SK-N-SH (cell line): ENCODE results near the gene ADRB2. TPM values are rescaled to one million over a fixed set of nuclear protein-coding genes. Genes with fewer than 3 reads are reported as not detected.

Experiments
- CTCF ChIA-PET: fragments of 300-600, 350-600 bp; formaldehyde crosslinking; extraction: SDS; loops from one replicate; lab custom pipeline; 2021; lab: Yijun Ruan, JAX
- POLR2A ChIA-PET: fragments of 350-600 bp; sonication (Branson Sonifier 250); formaldehyde crosslinking; extraction: SDS; loops from one replicate; lab custom pipeline; 2020; ENCODE audit warnings: antibody characterized with exemption, inconsistent platforms; lab: Yijun Ruan, JAX
- DNase-seq: peaks from one replicate; pipeline ENCODE4 v3.0.0; 2012
- H2AFZ ChIP-seq: fragments of 200-600 bp; sonication (generic); 2 replicates; pipeline ENCODE4 v1.8.1; 2016; ENCODE audit warnings: antibody characterized with exemption, mild to moderate bottlenecking, low read depth
- H3F3A ChIP-seq: fragments of 200-600 bp; sonication (generic); replicated peaks from 2 replicates; pipeline ENCODE3; 2016; ENCODE audit warnings: antibody characterized with exemption, mild to moderate bottlenecking; ENCODE audit not compliant: insufficient read depth
- H3K27ac ChIP-seq, 2 experiments: fragments of 200-500 bp in 1 of 2; fragments of 200-600 bp in 1 of 2; sonication (Bioruptor generic) in 1 of 2; sonication (generic), shearing (Covaris generic) in 1 of 2; 2 replicates each; pipeline versions ENCODE4 v1.5.1 to v1.6.1; 2014 to 2016; ENCODE audit warnings: low read depth in 2 of 2, inconsistent platforms in 1 of 2, low read length in 1 of 2, mild to moderate bottlenecking in 1 of 2, mixed read lengths in 1 of 2
- H3K27me3 ChIP-seq: fragments of 200-600 bp; sonication (generic), shearing (Covaris generic); 2 replicates; pipeline ENCODE4 v1.6.1; 2016; ENCODE audit warnings: mixed run types; ENCODE audit not compliant: insufficient read depth
- H3K36me3 ChIP-seq, 2 experiments: fragments of 200-500 bp in 1 of 2; fragments of 200-600 bp in 1 of 2; sonication (Bioruptor generic) in 1 of 2; sonication (generic) in 1 of 2; replicated peaks in 1 of 2; 2 replicates each; pipeline versions ENCODE3 to v1.5.1; 2014 to 2016; ENCODE audit warnings: low read length in 1 of 2, mild to moderate bottlenecking in 1 of 2; ENCODE audit not compliant: insufficient read depth in 2 of 2, control insufficient read depth in 1 of 2
- H3K4me1 ChIP-seq, 2 experiments: fragments of 200-500 bp in 1 of 2; fragments of 200-600 bp in 1 of 2; sonication (Bioruptor generic) in 1 of 2; sonication (generic), shearing (Covaris generic) in 1 of 2; 2 replicates each; pipeline versions ENCODE4 v1.5.1 to v1.6.1; 2014 to 2016; ENCODE audit warnings: low read depth in 1 of 2, low read length in 1 of 2, mixed run types in 1 of 2; ENCODE audit not compliant: insufficient read depth in 2 of 2, control insufficient read depth in 1 of 2
- H3K4me2 ChIP-seq: fragments of 200-600 bp; sonication (generic), shearing (Covaris generic); 2 replicates; pipeline ENCODE4 v1.6.1; 2017; ENCODE audit warnings: mixed run types
- H3K4me3 ChIP-seq, 2 experiments: fragments of 200-500 bp in 1 of 2; fragments of 200-600 bp in 1 of 2; sonication (Bioruptor generic) in 1 of 2; sonication (generic), shearing (Covaris generic) in 1 of 2; 2 replicates each; pipeline versions ENCODE4 v1.5.1 to v1.8.1; 2014 to 2016; ENCODE audit warnings: low read depth in 2 of 2, inconsistent platforms in 1 of 2, low read length in 1 of 2, mild to moderate bottlenecking in 1 of 2, mixed read lengths in 1 of 2, moderate library complexity in 1 of 2
- H3K79me2 ChIP-seq: fragments of 200-600 bp; sonication (generic); 2 replicates; pipeline ENCODE4 v1.8.1; 2017; ENCODE audit warnings: mild to moderate bottlenecking; ENCODE audit not compliant: insufficient read depth
- H3K9ac ChIP-seq: fragments of 200-600 bp; sonication (generic); 2 replicates; pipeline ENCODE4 v1.6.1; 2017; ENCODE audit warnings: mixed run types
- H3K9me2 ChIP-seq: fragments of 200-600 bp; sonication (generic); 2 replicates; pipeline ENCODE4 v1.6.1; 2017; ENCODE audit warnings: mixed run types
- H3K9me3 ChIP-seq: fragments of 200-600 bp; sonication (generic); 2 replicates; pipeline ENCODE4 v1.6.1; 2017; ENCODE audit warnings: mixed run types, mild to moderate bottlenecking, moderate library complexity
- H4K20me1 ChIP-seq: fragments of 200-600 bp; sonication (generic); 2 replicates; pipeline ENCODE4 v1.6.1; 2017; ENCODE audit warnings: mild to moderate bottlenecking, mixed run types; ENCODE audit not compliant: insufficient read depth
- CHD2 ChIP-seq: fragments of 150-350 bp; IDR thresholded peaks from 2 replicates; pipeline ENCODE4 v1.6.1; 2018; ENCODE audit warnings: low read length; ENCODE audit not compliant: partially characterized antibody
- ELF1 ChIP-seq: IDR thresholded peaks from 2 replicates; pipeline ENCODE4 v1.4.0; 2012
- FOXJ3 ChIP-seq: sonication (generic); formaldehyde crosslinking; IDR thresholded peaks from 2 replicates; pipeline ENCODE4 v1.5.1; 2020; ENCODE audit warnings: mild to moderate bottlenecking, missing genetic modification reagents
- FOXM1 ChIP-seq: IDR thresholded peaks from 2 replicates; pipeline ENCODE4 v1.4.0; 2012; ENCODE audit warnings: low read depth, mild to moderate bottlenecking
- GATA2 ChIP-seq: sonication (generic); formaldehyde crosslinking; IDR thresholded peaks from 2 replicates; pipeline ENCODE4 v1.5.0; 2020; ENCODE audit warnings: mild to moderate bottlenecking, missing genetic modification reagents
- JUND ChIP-seq: IDR thresholded peaks from 2 replicates; pipeline ENCODE4 v1.4.0; 2012
- MXI1 ChIP-seq: IDR thresholded peaks from 2 replicates; pipeline ENCODE4 v1.6.1; 2012; ENCODE audit warnings: mild to moderate bottlenecking, low read depth, low read length, improper control_type of control experiment
- RAD21 ChIP-seq: IDR thresholded peaks from 2 replicates; pipeline ENCODE4 v1.6.1; 2012; ENCODE audit warnings: mild to moderate bottlenecking, low read length
- RXRA ChIP-seq: IDR thresholded peaks from 2 replicates; pipeline ENCODE4 v1.4.0; 2012; ENCODE audit warnings: low read depth, mild to moderate bottlenecking, borderline replicate concordance
- SIN3A ChIP-seq: IDR thresholded peaks from 2 replicates; pipeline ENCODE4 v1.6.1; 2012; ENCODE audit warnings: low read depth, mild to moderate bottlenecking, low read length, moderate library complexity, borderline replicate concordance
- SMC3 ChIP-seq: IDR thresholded peaks from 2 replicates; pipeline ENCODE4 v1.6.1; 2012; ENCODE audit warnings: low read depth, low read length, improper control_type of control experiment
- TAF1 ChIP-seq: IDR thresholded peaks from 2 replicates; pipeline ENCODE4 v1.6.1; 2012; ENCODE audit warnings: low read depth, mild to moderate bottlenecking, low read length, moderate library complexity, borderline replicate concordance
- TEAD4 ChIP-seq: IDR thresholded peaks from 2 replicates; pipeline ENCODE4 v1.4.0; 2012; ENCODE audit warnings: mild to moderate bottlenecking, borderline replicate concordance; ENCODE audit not compliant: insufficient read depth
- YY1 ChIP-seq: IDR thresholded peaks from 2 replicates; pipeline ENCODE4 v1.4.0; 2012; ENCODE audit warnings: low read depth, mild to moderate bottlenecking
- WGBS: methylation state at CpG from one replicate; pipeline ENCODE4 v1.1.6; 2017; ENCODE audit warnings: low lambda C conversion rate; 5-methylcytosine and 5-hydroxymethylcytosine counted together
- polyA plus RNA-seq, 3 experiments: library from polyadenylated mRNA; depleted of rRNA; stranded (reverse); fragments of >200 nt; gene quantifications; 2 replicates each; pipeline ENCODE4 v1.2.3, GENCODE V29; 2012
- TF ChIP-seq, protein P1 (sequence below): IDR thresholded peaks from 2 replicates; pipeline ENCODE4 v1.4.0; 2012; ENCODE audit warnings: low read depth, borderline replicate concordance
- TF ChIP-seq, protein P2 (sequence below): IDR thresholded peaks from 2 replicates; pipeline ENCODE4 v1.4.0; 2012; ENCODE audit warnings: low read depth
- TF ChIP-seq, protein P3 (sequence below): IDR thresholded peaks from 2 replicates; pipeline ENCODE4 v1.6.1; 2012; ENCODE audit warnings: mild to moderate bottlenecking, low read depth, low read length, moderate library complexity
- TF ChIP-seq, protein P4 (sequence below): fragments of 200-600 bp; sonication (generic); IDR thresholded peaks from 2 replicates; pipeline ENCODE4 v1.6.1; 2017; ENCODE audit warnings: antibody characterized with exemption, mild to moderate bottlenecking, moderate library complexity
- TF ChIP-seq, protein P5 (sequence below): IDR thresholded peaks from 2 replicates; pipeline ENCODE4; 2012
- TF ChIP-seq, protein P6 (sequence below): fragments of 150-350 bp; IDR thresholded peaks from 2 replicates; pipeline ENCODE4 v1.6.1; 2017; ENCODE audit warnings: antibody characterized with exemption, low read length, low read depth, borderline replicate concordance

Gene ADRB2
- polyA plus RNA-seq, 1 of the 3 experiments (the other 2 are of a cell fraction) = 1.0 TPM

DNA sequence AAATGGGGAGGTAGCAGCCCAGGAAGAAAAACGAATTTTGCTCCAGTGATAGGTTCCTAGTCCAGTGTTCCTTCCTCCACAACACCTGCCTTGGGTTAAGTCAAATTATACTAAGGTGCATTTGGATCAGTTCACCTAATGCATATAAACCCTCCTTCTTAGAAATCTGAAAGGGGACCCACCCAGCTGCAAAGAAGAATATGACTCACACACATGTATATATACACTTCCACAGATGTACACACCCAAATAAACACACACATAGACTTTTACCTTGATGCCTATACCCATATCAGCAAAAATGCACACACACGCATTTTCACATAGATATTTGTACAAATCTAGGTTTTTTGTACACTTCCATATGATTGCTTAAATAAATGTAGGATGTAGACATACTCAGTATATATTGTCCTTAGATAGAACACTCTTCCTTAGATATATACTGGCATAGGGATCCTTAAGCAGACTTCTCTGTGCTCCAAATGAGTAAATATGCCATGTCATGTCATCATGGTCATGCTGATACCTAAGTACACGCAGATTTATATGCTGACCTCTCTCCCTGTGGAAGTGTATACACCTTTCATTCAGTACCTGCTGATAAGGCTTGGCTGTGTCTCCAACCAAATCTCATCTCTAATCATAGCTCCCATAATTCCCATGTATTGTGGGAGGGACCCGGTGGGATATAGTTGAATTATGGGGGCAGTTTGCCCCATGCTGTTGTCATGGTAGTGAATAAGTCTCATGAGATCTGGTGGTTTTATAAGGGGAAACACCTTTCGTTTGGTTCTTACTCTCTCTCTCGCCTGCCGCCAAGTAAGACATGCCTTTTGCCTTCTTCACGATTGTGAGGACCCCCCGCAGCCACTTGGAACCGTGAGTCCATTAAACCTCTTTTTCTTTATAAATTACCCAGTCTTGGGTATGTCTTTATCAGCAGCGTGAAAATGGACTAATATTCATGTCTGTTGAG lies 10.2 kb downstream of the ADRB2 start (continued):
- TF ChIP-seq, protein P1, sequence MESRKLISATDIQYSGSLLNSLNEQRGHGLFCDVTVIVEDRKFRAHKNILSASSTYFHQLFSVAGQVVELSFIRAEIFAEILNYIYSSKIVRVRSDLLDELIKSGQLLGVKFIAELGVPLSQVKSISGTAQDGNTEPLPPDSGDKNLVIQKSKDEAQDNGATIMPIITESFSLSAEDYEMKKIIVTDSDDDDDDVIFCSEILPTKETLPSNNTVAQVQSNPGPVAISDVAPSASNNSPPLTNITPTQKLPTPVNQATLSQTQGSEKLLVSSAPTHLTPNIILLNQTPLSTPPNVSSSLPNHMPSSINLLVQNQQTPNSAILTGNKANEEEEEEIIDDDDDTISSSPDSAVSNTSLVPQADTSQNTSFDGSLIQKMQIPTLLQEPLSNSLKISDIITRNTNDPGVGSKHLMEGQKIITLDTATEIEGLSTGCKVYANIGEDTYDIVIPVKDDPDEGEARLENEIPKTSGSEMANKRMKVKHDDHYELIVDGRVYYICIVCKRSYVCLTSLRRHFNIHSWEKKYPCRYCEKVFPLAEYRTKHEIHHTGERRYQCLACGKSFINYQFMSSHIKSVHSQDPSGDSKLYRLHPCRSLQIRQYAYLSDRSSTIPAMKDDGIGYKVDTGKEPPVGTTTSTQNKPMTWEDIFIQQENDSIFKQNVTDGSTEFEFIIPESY = no peak
- TF ChIP-seq GATA2 = no peak

DNA sequence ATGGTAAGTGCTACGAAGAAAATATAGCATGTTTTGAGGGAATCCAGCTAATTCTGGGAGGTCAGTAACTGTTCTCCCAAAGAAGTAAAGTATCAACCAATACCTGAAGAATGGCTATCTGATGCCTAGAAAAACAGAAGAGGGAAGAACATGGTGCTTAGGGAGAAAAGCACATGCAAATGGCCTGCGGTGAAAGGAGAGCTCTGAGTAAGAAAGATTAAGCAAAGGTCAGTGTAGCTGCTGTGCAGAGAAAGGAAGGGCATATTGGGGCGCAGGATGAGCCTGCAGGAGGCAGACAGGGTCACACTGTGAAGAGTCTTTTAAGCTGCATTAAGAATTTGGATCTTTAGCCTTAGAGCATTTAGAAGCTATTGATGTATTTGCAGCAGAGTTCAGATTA lies 11.0 kb downstream of the ADRB2 start:
- no peak overlapping the region for H3K27ac ChIP-seq
- POLR2A ChIA-PET = no interaction called here
- TF ChIP-seq SMC3 = no peak
- TF ChIP-seq JUND = no peak
- TF ChIP-seq RXRA = no peak
- TF ChIP-seq, protein P2, sequence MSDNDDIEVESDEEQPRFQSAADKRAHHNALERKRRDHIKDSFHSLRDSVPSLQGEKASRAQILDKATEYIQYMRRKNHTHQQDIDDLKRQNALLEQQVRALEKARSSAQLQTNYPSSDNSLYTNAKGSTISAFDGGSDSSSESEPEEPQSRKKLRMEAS = no peak
- TF ChIP-seq YY1 = no peak
- no peak for TF ChIP-seq CHD2
- TF ChIP-seq, protein P3, sequence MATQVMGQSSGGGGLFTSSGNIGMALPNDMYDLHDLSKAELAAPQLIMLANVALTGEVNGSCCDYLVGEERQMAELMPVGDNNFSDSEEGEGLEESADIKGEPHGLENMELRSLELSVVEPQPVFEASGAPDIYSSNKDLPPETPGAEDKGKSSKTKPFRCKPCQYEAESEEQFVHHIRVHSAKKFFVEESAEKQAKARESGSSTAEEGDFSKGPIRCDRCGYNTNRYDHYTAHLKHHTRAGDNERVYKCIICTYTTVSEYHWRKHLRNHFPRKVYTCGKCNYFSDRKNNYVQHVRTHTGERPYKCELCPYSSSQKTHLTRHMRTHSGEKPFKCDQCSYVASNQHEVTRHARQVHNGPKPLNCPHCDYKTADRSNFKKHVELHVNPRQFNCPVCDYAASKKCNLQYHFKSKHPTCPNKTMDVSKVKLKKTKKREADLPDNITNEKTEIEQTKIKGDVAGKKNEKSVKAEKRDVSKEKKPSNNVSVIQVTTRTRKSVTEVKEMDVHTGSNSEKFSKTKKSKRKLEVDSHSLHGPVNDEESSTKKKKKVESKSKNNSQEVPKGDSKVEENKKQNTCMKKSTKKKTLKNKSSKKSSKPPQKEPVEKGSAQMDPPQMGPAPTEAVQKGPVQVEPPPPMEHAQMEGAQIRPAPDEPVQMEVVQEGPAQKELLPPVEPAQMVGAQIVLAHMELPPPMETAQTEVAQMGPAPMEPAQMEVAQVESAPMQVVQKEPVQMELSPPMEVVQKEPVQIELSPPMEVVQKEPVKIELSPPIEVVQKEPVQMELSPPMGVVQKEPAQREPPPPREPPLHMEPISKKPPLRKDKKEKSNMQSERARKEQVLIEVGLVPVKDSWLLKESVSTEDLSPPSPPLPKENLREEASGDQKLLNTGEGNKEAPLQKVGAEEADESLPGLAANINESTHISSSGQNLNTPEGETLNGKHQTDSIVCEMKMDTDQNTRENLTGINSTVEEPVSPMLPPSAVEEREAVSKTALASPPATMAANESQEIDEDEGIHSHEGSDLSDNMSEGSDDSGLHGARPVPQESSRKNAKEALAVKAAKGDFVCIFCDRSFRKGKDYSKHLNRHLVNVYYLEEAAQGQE = no peak
- TF ChIP-seq, protein P4, sequence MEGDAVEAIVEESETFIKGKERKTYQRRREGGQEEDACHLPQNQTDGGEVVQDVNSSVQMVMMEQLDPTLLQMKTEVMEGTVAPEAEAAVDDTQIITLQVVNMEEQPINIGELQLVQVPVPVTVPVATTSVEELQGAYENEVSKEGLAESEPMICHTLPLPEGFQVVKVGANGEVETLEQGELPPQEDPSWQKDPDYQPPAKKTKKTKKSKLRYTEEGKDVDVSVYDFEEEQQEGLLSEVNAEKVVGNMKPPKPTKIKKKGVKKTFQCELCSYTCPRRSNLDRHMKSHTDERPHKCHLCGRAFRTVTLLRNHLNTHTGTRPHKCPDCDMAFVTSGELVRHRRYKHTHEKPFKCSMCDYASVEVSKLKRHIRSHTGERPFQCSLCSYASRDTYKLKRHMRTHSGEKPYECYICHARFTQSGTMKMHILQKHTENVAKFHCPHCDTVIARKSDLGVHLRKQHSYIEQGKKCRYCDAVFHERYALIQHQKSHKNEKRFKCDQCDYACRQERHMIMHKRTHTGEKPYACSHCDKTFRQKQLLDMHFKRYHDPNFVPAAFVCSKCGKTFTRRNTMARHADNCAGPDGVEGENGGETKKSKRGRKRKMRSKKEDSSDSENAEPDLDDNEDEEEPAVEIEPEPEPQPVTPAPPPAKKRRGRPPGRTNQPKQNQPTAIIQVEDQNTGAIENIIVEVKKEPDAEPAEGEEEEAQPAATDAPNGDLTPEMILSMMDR = no peak
- TF ChIP-seq TEAD4 = no peak
- no peak for TF ChIP-seq ELF1
- TF ChIP-seq MXI1 = no peak
- TF ChIP-seq, protein P5, sequence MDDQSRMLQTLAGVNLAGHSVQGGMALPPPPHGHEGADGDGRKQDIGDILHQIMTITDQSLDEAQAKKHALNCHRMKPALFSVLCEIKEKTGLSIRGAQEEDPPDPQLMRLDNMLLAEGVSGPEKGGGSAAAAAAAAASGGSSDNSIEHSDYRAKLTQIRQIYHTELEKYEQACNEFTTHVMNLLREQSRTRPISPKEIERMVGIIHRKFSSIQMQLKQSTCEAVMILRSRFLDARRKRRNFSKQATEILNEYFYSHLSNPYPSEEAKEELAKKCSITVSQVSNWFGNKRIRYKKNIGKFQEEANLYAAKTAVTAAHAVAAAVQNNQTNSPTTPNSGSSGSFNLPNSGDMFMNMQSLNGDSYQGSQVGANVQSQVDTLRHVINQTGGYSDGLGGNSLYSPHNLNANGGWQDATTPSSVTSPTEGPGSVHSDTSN = no peak
- no peak for TF ChIP-seq RAD21
- no peak for TF ChIP-seq SIN3A
- TF ChIP-seq FOXJ3 (CRISPR knock-in tag) = no peak
- TF ChIP-seq TAF1 = no peak
- TF ChIP-seq FOXM1 = no peak
- TF ChIP-seq, protein P6, sequence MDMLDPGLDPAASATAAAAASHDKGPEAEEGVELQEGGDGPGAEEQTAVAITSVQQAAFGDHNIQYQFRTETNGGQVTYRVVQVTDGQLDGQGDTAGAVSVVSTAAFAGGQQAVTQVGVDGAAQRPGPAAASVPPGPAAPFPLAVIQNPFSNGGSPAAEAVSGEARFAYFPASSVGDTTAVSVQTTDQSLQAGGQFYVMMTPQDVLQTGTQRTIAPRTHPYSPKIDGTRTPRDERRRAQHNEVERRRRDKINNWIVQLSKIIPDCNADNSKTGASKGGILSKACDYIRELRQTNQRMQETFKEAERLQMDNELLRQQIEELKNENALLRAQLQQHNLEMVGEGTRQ = no peak
- peaks cover 0 to 3% of the 10 kb centered on the region in 2 experiments for H3K36me3 ChIP-seq
- 87% methylated on average over 3 of the region's 3 CpGs for WGBS
- H3K4me3 ChIP-seq = no peak overlapping the region
- H3K4me1 ChIP-seq = no peaks in the 10 kb centered on the region
- H3K4me2 ChIP-seq = no peak overlapping the region
- CTCF ChIA-PET = interaction anchor here (1.0 to 1.6 kb wide), 2 partner anchors 17 to 120 kb away, joined by 3 to 4 read pairs; no protein-coding TSS in a partner anchor
- peaks cover 6% of the 10 kb centered on the region for H3F3A ChIP-seq
- no peaks in the 10 kb centered on the region; the same call in 1 of the 2 replicates for H3K79me2 ChIP-seq
- H3K27me3 ChIP-seq = no peaks in the 10 kb centered on the region
- H4K20me1 ChIP-seq = no peaks in the 10 kb centered on the region
- H3K9ac ChIP-seq = no peak overlapping the region
- H3K9me2 ChIP-seq = no peaks in the 10 kb centered on the region
- H2AFZ ChIP-seq = no peak overlapping the region
- H3K9me3 ChIP-seq = no peaks in the 10 kb centered on the region
- no peak for DNase-seq
